Parathyroid adenoma (tissue), 2 donors: ENCODE data around the gene MRE11.

Experiments used
- H2AFZ ChIP-seq: fragments of 300-600 bp; sonication (generic); one replicate; pipeline ENCODE4 v1.7.0; 2017; ENCODE audit warnings: antibody characterized with exemption, mild to moderate bottlenecking
- H3K27ac ChIP-seq: fragments of 300-600 bp; sonication (generic); one replicate; pipeline ENCODE4 v1.7.0; 2017
- H3K27me3 ChIP-seq: fragments of 300-600 bp; sonication (generic); one replicate; pipeline ENCODE4 v1.7.0; 2017; ENCODE audit warnings: low read length; ENCODE audit not compliant: control insufficient read depth, insufficient read depth
- H3K36me3 ChIP-seq: fragments of 300-600 bp; sonication (generic); one replicate; pipeline ENCODE4 v1.7.0; 2017; ENCODE audit warnings: low read length; ENCODE audit not compliant: control insufficient read depth, insufficient read depth
- H3K4me1 ChIP-seq: fragments of 300-600 bp; sonication (generic); one replicate; pipeline ENCODE4 v1.7.0; 2017; ENCODE audit warnings: control low read depth
- H3K4me2 ChIP-seq: fragments of 300-600 bp; sonication (generic); one replicate; pipeline ENCODE4 v1.7.0; 2017; ENCODE audit warnings: low read length
- H3K4me3 ChIP-seq: fragments of 300-600 bp; sonication (generic); one replicate; pipeline ENCODE4 v1.7.0; 2017; ENCODE audit warnings: low read depth, low read length
- H3K79me2 ChIP-seq: fragments of 300-600 bp; sonication (generic); one replicate; pipeline ENCODE4 v1.7.0; 2017; ENCODE audit warnings: control low read depth
- H3K9ac ChIP-seq: fragments of 300-600 bp; sonication (generic); one replicate; pipeline ENCODE4 v1.7.0; 2017; ENCODE audit warnings: mild to moderate bottlenecking
- H3K9me3 ChIP-seq: fragments of 300-600 bp; sonication (generic); one replicate; pipeline ENCODE4 v1.7.0; 2017; ENCODE audit warnings: low read length; ENCODE audit not compliant: control insufficient read depth
- TF ChIP-seq, protein P1 (sequence below): fragments of 300-600 bp; sonication (generic); IDR thresholded peaks from one replicate; pipeline ENCODE4 v1.7.0; 2017; ENCODE audit warnings: antibody characterized with exemption, mild to moderate bottlenecking
- donor health status: primary hyperparathyroidism.

Gene MRE11

DNA sequence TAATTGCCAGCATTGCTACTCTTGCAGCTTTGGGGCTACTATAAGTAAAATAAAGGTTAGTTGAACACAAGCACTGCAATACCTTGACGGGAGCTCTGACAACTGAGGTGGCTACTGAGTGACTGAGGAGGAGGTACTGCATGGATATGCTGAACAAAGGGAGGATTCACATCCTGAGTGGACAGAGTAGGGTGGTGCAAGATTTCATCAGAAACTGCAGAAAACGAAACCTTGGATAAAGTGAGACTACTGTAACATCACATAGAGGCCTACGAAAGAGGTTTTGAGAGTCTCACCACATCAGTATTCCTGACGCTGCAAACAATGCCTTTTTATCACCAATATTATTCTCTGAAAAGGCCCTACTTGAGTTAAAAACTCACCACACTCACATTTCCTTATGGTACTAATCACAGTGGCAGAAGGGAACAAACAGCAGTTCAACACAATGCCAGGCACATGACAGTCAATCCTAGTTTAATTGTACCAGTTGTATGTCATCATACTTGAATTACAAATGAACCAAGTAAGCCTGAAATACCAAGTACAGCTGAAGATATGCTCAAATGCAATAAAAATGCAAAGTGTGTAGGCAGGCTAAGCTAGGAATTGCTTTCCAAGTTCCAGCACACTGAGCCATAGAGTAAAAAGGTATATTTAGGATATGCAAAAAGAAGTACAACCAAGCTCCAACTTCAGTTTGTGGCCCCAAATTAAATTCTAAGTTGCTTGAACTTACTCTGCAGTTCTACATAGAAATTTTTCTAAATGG, 88.4 kb downstream of the MRE11 start:
- no peak overlapping the region for H3K27ac ChIP-seq
- TF ChIP-seq, protein P1, sequence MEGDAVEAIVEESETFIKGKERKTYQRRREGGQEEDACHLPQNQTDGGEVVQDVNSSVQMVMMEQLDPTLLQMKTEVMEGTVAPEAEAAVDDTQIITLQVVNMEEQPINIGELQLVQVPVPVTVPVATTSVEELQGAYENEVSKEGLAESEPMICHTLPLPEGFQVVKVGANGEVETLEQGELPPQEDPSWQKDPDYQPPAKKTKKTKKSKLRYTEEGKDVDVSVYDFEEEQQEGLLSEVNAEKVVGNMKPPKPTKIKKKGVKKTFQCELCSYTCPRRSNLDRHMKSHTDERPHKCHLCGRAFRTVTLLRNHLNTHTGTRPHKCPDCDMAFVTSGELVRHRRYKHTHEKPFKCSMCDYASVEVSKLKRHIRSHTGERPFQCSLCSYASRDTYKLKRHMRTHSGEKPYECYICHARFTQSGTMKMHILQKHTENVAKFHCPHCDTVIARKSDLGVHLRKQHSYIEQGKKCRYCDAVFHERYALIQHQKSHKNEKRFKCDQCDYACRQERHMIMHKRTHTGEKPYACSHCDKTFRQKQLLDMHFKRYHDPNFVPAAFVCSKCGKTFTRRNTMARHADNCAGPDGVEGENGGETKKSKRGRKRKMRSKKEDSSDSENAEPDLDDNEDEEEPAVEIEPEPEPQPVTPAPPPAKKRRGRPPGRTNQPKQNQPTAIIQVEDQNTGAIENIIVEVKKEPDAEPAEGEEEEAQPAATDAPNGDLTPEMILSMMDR, result no peak

DNA sequence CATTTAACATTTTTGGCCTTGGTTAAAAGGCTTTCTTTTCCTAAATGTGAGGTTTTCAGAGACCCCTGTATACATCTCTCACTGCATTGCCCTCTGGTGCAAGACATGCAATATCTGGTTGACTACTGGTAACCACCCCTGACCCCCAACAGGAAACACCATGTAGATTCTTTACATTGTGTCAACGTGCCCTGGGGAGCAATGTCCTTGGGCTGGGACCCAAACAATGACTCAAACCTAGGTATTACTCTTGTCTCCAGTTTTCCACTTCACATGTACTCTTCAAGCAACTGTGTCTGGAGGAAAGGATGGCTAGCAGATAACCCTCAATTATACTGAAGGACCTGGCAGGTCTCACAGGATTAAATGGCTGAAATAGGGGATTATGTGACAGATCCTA, 91.3 kb downstream of the MRE11 start:
- Histone ChIP-seq H3K4me2 (no peak overlapping the region), H3K79me2 (no peaks in the 10 kb centered on the region), H2AFZ (no peak overlapping the region), H3K4me3 (no peak overlapping the region), H3K27ac (no peak overlapping the region), H3K4me1 (no peaks in the 10 kb centered on the region), H3K9me3 (no peaks in the 10 kb centered on the region), H3K27me3 (no peaks in the 10 kb centered on the region), H3K36me3 (no peaks in the 10 kb centered on the region), H3K9ac (no peak overlapping the region)
- TF ChIP-seq, protein P1, result no peak

More for the DNA sequence above, 88.4 kb downstream of the MRE11 start:
- Histone ChIP-seq H3K4me3 (no peak overlapping the region), H3K36me3 (no peaks in the 10 kb centered on the region), H3K4me1 (no peaks in the 10 kb centered on the region), H3K79me2 (no peaks in the 10 kb centered on the region), H3K27me3 (no peaks in the 10 kb centered on the region), H2AFZ (no peak overlapping the region), H3K9ac (no peak overlapping the region), H3K9me3 (no peaks in the 10 kb centered on the region), H3K4me2 (no peak overlapping the region)

DNA sequence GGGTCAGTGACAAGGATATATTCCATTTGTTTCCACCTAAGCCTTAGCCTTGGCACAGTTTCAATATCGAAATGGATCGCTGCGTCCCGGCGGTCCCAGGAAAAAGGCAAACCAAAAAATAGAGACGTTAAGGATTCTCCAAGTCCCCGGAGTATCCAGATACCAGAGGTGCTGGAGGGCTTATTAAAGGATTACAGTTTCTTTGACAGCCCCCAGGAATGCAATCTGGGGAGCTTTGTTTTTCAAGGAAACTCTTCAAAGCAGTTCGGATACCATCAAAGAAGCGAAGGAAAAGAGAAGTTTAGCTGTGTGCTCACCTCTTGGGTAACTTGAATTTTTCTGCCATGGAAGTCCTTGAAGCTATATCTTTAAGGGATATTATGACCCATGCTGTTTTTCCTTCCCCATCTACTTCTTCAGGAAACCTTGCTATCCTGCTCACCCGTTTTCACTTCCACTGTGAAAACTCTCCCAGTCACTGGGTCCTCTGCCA, 91.8 kb downstream of the MRE11 start:
- TF ChIP-seq, protein P1, result no peak
- H2AFZ ChIP-seq, result no peak overlapping the region
- no peaks in the 10 kb centered on the region for H3K79me2 ChIP-seq
- no peak overlapping the region for H3K27ac ChIP-seq
- no peaks in the 10 kb centered on the region for H3K4me1 ChIP-seq
- no peak overlapping the region for H3K4me3 ChIP-seq
- no peaks in the 10 kb centered on the region for H3K36me3 ChIP-seq
- H3K4me2 ChIP-seq, result no peak overlapping the region
- H3K9ac ChIP-seq, result no peak overlapping the region
- no peaks in the 10 kb centered on the region for H3K9me3 ChIP-seq
- no peaks in the 10 kb centered on the region for H3K27me3 ChIP-seq

DNA sequence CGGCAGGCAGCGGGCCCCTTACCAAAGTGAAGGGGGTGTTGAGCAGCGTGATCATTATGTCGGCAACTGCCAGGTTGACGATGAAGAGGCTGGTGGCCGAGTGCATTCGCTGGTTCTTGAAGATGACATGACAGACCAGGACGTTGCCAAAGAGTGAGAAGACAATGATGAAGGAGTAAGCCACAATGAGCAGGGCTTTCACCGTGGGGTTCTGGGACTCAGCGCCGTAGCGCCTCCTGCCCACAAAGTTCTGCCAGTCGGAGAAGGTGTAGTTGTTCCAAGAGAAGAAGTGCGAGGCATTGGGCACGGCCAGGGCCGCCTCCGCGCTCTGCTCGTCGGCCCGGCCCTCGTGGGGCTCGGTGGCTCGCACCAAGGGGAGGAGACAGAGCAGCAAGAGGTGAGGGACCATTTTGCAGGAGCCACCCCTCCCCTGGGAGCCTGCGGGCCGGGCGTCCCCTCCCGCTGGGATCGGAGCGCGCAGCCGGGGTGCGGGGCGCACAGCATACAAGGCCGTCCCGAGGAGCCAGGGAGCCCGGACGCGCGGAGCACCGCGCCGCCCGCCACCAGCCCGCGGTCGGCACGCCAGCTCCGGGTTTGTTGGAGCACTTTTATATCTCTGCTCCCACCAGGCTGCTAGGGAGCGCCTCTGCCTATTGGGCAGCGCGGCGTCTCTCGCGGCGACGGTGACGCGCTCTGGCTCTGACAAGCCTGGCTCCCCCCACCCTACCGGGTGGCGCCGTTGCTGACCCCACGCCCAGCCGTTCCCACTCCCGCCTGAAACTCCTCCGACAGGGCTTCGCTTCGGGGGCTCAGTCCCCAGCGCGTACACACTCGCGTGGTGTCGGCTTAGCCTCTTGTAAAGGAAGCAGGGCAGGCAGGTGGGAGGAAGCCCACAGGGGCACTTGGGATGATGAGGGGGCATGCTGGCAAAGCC, 92.5 kb downstream of the MRE11 start, which contains the start of gene GPR83:
Gene GPR83, minus strand, starts transcription at position 581 of the 934 bp plus-strand sequence. Its CDS starts 172 bp downstream, at position 409.
- no peak within 1 kb of the TSS for H3K4me3 ChIP-seq

More for the DNA sequence above, 92.5 kb downstream of the MRE11 start, which contains the start of gene GPR83:
- Histone ChIP-seq H3K4me2 (no peak within 1 kb of the TSS), H2AFZ (no peak within 1 kb of the TSS), H3K79me2 (no peaks in the 10 kb centered on the region), H3K27ac (no peak within 1 kb of the TSS), H3K27me3 (no peaks in the 10 kb centered on the region), H3K9me3 (no peaks in the 10 kb centered on the region), H3K9ac (no peak within 1 kb of the TSS), H3K4me1 (no peaks in the 10 kb centered on the region), H3K36me3 (no peaks in the 10 kb centered on the region)
- TF ChIP-seq, protein P1, result no peak
